Keratinocyte (primary cell): ENCODE results near the gene ZSCAN31. TPM values are rescaled to one million over a fixed set of nuclear protein-coding genes. Genes with fewer than 3 reads are reported as not detected.

Source experiments
- DNase-seq: peaks from one replicate; pipeline ENCODE4 v3.0.0-alpha.2; 2011; ENCODE audit warnings: low read depth, missing footprints, low spot score
- FAIRE-seq: peaks from 2 replicates; lab custom pipeline; 2011; peaks lifted over from hg19 to GRCh38; lab: Jason Lieb, UNC
- H2AFZ ChIP-seq: 2 replicates; pipeline ENCODE4 v1.6.0; 2012; ENCODE audit warnings: low read length, control low read depth, inconsistent platforms; ENCODE audit not compliant: control insufficient read depth
- H3K27ac ChIP-seq: 2 replicates; pipeline ENCODE4 v1.5.1; 2011; ENCODE audit warnings: low read length; ENCODE audit not compliant: control insufficient read depth, insufficient read depth
- H3K27me3 ChIP-seq: 3 replicates; pipeline ENCODE4 v1.6.0; 2011; ENCODE audit warnings: low read length; ENCODE audit not compliant: control insufficient read depth, insufficient read depth; ENCODE audit errors: extremely low read depth
- H3K36me3 ChIP-seq, 2 experiments: 2 replicates in 1 of 2; 3 replicates in 1 of 2; pipeline ENCODE4 v1.5.1; 2011; ENCODE audit warnings: low read length in 2 of 2, mild to moderate bottlenecking in 1 of 2; ENCODE audit not compliant: control insufficient read depth in 2 of 2, insufficient read depth in 2 of 2; ENCODE audit errors: extremely low read depth in 1 of 2
- H3K4me1 ChIP-seq: 3 replicates; pipeline ENCODE4 v1.5.1; 2011; ENCODE audit warnings: low read length; ENCODE audit not compliant: control insufficient read depth, insufficient read depth; ENCODE audit errors: extremely low read depth
- H3K4me2 ChIP-seq: 3 replicates; pipeline ENCODE4 v1.6.0; 2011; ENCODE audit warnings: low read depth, low read length; ENCODE audit not compliant: control insufficient read depth, insufficient read depth; ENCODE audit errors: extremely low read depth
- H3K4me3 ChIP-seq, 3 experiments: fragments of 200-600 bp in 1 of 3; sonication (generic) in 1 of 3; 2 replicates in 2 of 3; 3 replicates in 1 of 3; pipeline ENCODE4 v1.5.1; 2011 to 2016; ENCODE audit warnings: low read length in 3 of 3, mild to moderate bottlenecking in 3 of 3, control low read depth in 2 of 3, inconsistent platforms in 1 of 3, low read depth in 1 of 3, mixed read lengths in 1 of 3, mixed run types in 1 of 3, moderate library complexity in 1 of 3; ENCODE audit not compliant: control insufficient read depth in 2 of 3, insufficient read depth in 2 of 3; ENCODE audit errors: extremely low read depth in 1 of 3
- H3K79me2 ChIP-seq: 2 replicates; pipeline ENCODE4 v1.6.0; 2012; ENCODE audit warnings: low read length; ENCODE audit not compliant: control insufficient read depth, insufficient read depth
- H3K9ac ChIP-seq: 3 replicates; pipeline ENCODE4 v1.6.0; 2011; ENCODE audit warnings: low read length; ENCODE audit not compliant: control insufficient read depth, insufficient read depth; ENCODE audit errors: extremely low read depth
- H3K9me1 ChIP-seq: 3 replicates; pipeline ENCODE4 v1.6.0; 2011; ENCODE audit warnings: low read length; ENCODE audit not compliant: control insufficient read depth, insufficient read depth; ENCODE audit errors: extremely low read depth
- H3K9me3 ChIP-seq: 2 replicates; pipeline ENCODE4 v1.5.1; 2012; ENCODE audit warnings: low read depth, low read length; ENCODE audit not compliant: control insufficient read depth
- H4K20me1 ChIP-seq: 3 replicates; pipeline ENCODE4 v1.6.0; 2011; ENCODE audit warnings: low read length; ENCODE audit not compliant: control insufficient read depth, insufficient read depth; ENCODE audit errors: extremely low read depth
- EZH2 ChIP-seq: IDR thresholded peaks from one replicate; pipeline ENCODE4 v1.6.1; 2012; ENCODE audit warnings: inconsistent platforms, mild to moderate bottlenecking, low read length, moderate library complexity
- dilution Hi-C: fragments of 300-500 bp; cut with MboI; formaldehyde crosslinking; loops from one replicate; pipeline ENCODE4 v1.7.0; 2020; ENCODE audit warnings: low sequenced_read_pairs; ENCODE audit not compliant: extremely low pct_ligation_motif_present
- polyA plus RNA-seq, 5 experiments: library from polyadenylated mRNA; depleted of rRNA in 3 of 5; stranded (reverse) in 3 of 5; stranded (forward) in 1 of 5; unstranded in 1 of 5; fragments of >200 nt; gene quantifications; 1 replicate in 1 of 5; 2 replicates in 3 of 5; 3 replicates in 1 of 5; pipeline versions ENCODE4 v1.2.1 to v1.2.3, GENCODE V29; 2011 to 2012; ENCODE audit warnings: missing spikeins in 2 of 5, low read depth in 1 of 5, low replicate concordance in 1 of 5
- TF ChIP-seq, protein P1 (sequence below), 3 experiments: IDR thresholded peaks in 1 of 3; conservative IDR thresholded peaks in 1 of 3; optimal IDR thresholded peaks in 1 of 3; 2 replicates in 2 of 3; 3 replicates in 1 of 3; pipeline versions ENCODE3 to v1.5.1; 2011; ENCODE audit warnings: low read length in 3 of 3, mild to moderate bottlenecking in 3 of 3, moderate library complexity in 2 of 3, control low read depth in 1 of 3, inconsistent platforms in 1 of 3; ENCODE audit not compliant: insufficient read depth in 2 of 3; ENCODE audit errors: extremely low read depth in 1 of 3

Gene ZSCAN31
- polyA plus RNA-seq, 1 donor (not counting 4 experiments of a cell fraction or from before 2014, with no cell fraction given) = 14.4 TPM

DNA sequence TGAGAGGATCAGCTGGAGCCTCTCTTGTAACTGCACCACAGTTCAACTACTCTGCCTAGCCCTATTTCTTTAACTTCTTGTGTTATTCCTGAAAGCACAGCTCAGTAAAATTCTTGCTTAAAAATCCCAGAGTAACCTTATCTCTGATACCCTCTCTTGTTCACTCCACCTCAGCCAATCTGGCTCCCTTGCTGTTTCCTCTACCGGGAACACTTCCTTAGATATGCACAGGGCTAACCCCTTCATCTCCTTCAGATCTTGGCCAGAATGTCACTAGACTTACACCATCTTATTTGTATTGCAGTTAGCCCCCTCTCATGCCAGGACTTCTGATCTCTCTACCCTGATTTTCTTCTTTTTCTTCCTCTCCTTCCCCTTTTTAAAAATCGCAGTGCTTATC, 11.2 kb upstream of the ZSCAN31 start:
- no peaks in the 10 kb centered on the region for H3K9me1 ChIP-seq
- H3K9ac ChIP-seq = no peak overlapping the region
- no peak overlapping the region for H3K4me3 ChIP-seq
- H3K36me3 ChIP-seq = no peaks in the 10 kb centered on the region
- H2AFZ ChIP-seq = no peak overlapping the region
- H3K4me2 ChIP-seq = no peak overlapping the region
- no peaks in the 10 kb centered on the region for H3K9me3 ChIP-seq
- H3K27ac ChIP-seq = no peak overlapping the region
- FAIRE-seq (no peak), DNase-seq (no peak)
- TF ChIP-seq, protein P1, sequence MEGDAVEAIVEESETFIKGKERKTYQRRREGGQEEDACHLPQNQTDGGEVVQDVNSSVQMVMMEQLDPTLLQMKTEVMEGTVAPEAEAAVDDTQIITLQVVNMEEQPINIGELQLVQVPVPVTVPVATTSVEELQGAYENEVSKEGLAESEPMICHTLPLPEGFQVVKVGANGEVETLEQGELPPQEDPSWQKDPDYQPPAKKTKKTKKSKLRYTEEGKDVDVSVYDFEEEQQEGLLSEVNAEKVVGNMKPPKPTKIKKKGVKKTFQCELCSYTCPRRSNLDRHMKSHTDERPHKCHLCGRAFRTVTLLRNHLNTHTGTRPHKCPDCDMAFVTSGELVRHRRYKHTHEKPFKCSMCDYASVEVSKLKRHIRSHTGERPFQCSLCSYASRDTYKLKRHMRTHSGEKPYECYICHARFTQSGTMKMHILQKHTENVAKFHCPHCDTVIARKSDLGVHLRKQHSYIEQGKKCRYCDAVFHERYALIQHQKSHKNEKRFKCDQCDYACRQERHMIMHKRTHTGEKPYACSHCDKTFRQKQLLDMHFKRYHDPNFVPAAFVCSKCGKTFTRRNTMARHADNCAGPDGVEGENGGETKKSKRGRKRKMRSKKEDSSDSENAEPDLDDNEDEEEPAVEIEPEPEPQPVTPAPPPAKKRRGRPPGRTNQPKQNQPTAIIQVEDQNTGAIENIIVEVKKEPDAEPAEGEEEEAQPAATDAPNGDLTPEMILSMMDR (optimal IDR thresholded peaks at IDR 0.05 in 1 of 3, IDR thresholded peaks at IDR 0.05 in 1 of 3, conservative IDR thresholded peaks at IDR 0.05 in 1 of 3; ENCODE audit: extremely low read depth in 1 of 3, insufficient read depth in 2 of 3, low read length in 3 of 3) = no peak
- no peak for TF ChIP-seq EZH2
- peaks cover 20% of the 10 kb centered on the region for H3K79me2 ChIP-seq
- no peaks in the 10 kb centered on the region for H4K20me1 ChIP-seq
- peaks cover 5% of the 10 kb centered on the region for H3K4me1 ChIP-seq
- dilution Hi-C loops = no loop called here
- no peaks in the 10 kb centered on the region for H3K27me3 ChIP-seq

DNA sequence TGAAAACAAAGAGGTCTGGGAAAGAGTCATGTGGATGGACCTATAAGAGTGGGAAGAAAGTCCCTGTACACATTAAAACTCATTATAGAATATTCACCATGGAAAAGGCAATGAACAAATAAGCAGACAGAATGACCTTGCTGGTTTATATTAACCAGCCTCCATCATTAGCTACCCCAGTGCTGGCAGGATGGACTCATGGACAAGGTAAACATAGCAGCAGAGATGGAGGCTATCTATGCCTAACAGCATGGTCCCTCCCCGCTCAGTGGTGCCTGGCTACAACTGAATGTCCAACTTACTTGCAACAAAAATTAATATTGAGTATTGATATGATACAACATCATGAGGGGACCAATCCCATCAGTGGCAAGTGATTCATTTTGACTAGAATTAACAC, 9.3 kb upstream of the ZSCAN31 start:
- Histone ChIP-seq H4K20me1 (no peaks in the 10 kb centered on the region), H3K4me3 (no peak overlapping the region), H3K36me3 (no peaks in the 10 kb centered on the region), H3K4me1 (no peaks in the 10 kb centered on the region), H3K9me3 (no peaks in the 10 kb centered on the region), H3K9ac (no peak overlapping the region), H3K79me2 (peaks cover 3% of the 10 kb centered on the region), H2AFZ (no peak overlapping the region), H3K27ac (no peak overlapping the region), H3K9me1 (no peaks in the 10 kb centered on the region), H3K4me2 (no peak overlapping the region), H3K27me3 (no peaks in the 10 kb centered on the region)
- DNase-seq (no peak), FAIRE-seq (no peak)
- TF ChIP-seq EZH2 = no peak
- TF ChIP-seq, protein P1 (optimal IDR thresholded peaks at IDR 0.05 in 1 of 3, IDR thresholded peaks at IDR 0.05 in 1 of 3, conservative IDR thresholded peaks at IDR 0.05 in 1 of 3; ENCODE audit: extremely low read depth in 1 of 3, insufficient read depth in 2 of 3, low read length in 3 of 3) = no peak
- dilution Hi-C loops = no loop called here
